HepG2 (cell line): ENCODE results near the gene DCHS2. TPM values are rescaled to one million over a fixed set of nuclear protein-coding genes. Genes with fewer than 3 reads are reported as not detected.

Experiments
- ATAC-seq: fragments of 200-7000 bp; cut with Tn5 transposase; 3 replicates; pipeline ENCODE4 v1.9.1; 2020; ENCODE audit warnings: mild to moderate bottlenecking, moderate library complexity
- BruUV-seq: library from RNA; stranded (reverse); fragments of 400-500 nt; replicated peaks from 2 replicates; lab custom pipeline; 2021; lab: Mats Ljungman, UMichigan
- CTCF ChIA-PET: fragments of 300-600 bp; formaldehyde crosslinking; extraction: SDS; loops from one replicate; lab custom pipeline; 2021; ENCODE audit warnings: low total read pairs, inconsistent platforms, low intra/inter-chr PET ratio; lab: Yijun Ruan, JAX
- POLR2A ChIA-PET: fragments of 350-600 bp; sonication (Branson Sonifier 250); formaldehyde crosslinking; loops from one replicate; lab custom pipeline; 2020; ENCODE audit warnings: antibody characterized with exemption, inconsistent platforms; lab: Yijun Ruan, JAX
- DNase-seq: peaks from one replicate; pipeline ENCODE4 v3.0.0-alpha.2; 2015; ENCODE audit warnings: low spot score
- FAIRE-seq: peaks from 3 replicates; lab custom pipeline; 2011; peaks lifted over from hg19 to GRCh38; lab: Jason Lieb, UNC
- H2AFZ ChIP-seq: one replicate; pipeline ENCODE4 v1.6.1; 2011; ENCODE audit warnings: low read length, inconsistent platforms
- H3K27ac ChIP-seq: fragments of 300-600 bp; 3 replicates; pipeline ENCODE4 v1.8.0; 2011; ENCODE audit warnings: mixed run types, mild to moderate bottlenecking, mixed read lengths, low read length, inconsistent platforms; ENCODE audit not compliant: insufficient read depth; ENCODE audit errors: extremely low read length
- H3K27me3 ChIP-seq, 2 experiments: fragments of 200-600 bp in 1 of 2; 2 replicates in 1 of 2; 3 replicates in 1 of 2; pipeline versions ENCODE4 v1.6.0 to v1.8.0; 2011; ENCODE audit warnings: low read length in 2 of 2, mild to moderate bottlenecking in 2 of 2, moderate library complexity in 2 of 2, inconsistent platforms in 1 of 2; ENCODE audit not compliant: insufficient read depth in 2 of 2, control insufficient read depth in 1 of 2
- H3K36me3 ChIP-seq, 2 experiments: fragments of 200-600 bp in 1 of 2; replicated peaks in 1 of 2; 2 replicates in 1 of 2; 3 replicates in 1 of 2; pipeline versions ENCODE4 v1.5.1 to v1.8.0; 2011; ENCODE audit warnings: low read length in 2 of 2, inconsistent platforms in 1 of 2; ENCODE audit not compliant: insufficient read depth in 2 of 2, control insufficient read depth in 1 of 2
- H3K4me1 ChIP-seq: 2 replicates; pipeline ENCODE4 v1.5.1; 2012; ENCODE audit warnings: low read length, inconsistent platforms; ENCODE audit not compliant: insufficient read depth
- H3K4me2 ChIP-seq: 2 replicates; pipeline ENCODE4 v1.6.0; 2011; ENCODE audit warnings: low read depth, low read length, inconsistent platforms
- H3K4me3 ChIP-seq, 3 experiments: fragments of 200-600 bp in 1 of 3; sonication (generic), shearing (Covaris generic) in 1 of 3; replicated peaks in 1 of 3; 2 replicates each; pipeline ENCODE4 v1.5.1; 2011 to 2016; ENCODE audit warnings: low read length in 3 of 3, inconsistent platforms in 2 of 3, low read depth in 2 of 3, mild to moderate bottlenecking in 2 of 3, control low read depth in 1 of 3, mixed read lengths in 1 of 3; ENCODE audit not compliant: insufficient read depth in 1 of 3
- H3K79me2 ChIP-seq: one replicate; pipeline ENCODE4 v1.6.1; 2011; ENCODE audit warnings: low read length, inconsistent platforms; ENCODE audit not compliant: insufficient read depth
- H3K9ac ChIP-seq: 2 replicates; pipeline ENCODE4 v1.6.0; 2011; ENCODE audit warnings: mild to moderate bottlenecking, low read depth, low read length, inconsistent platforms; ENCODE audit not compliant: insufficient read depth
- H3K9me3 ChIP-seq: 2 replicates; pipeline ENCODE4 v1.5.1; 2012; ENCODE audit warnings: mild to moderate bottlenecking, low read length
- H4K20me1 ChIP-seq: 2 replicates; pipeline ENCODE4 v1.6.0; 2011; ENCODE audit warnings: inconsistent platforms, mild to moderate bottlenecking, low read length, moderate library complexity; ENCODE audit not compliant: insufficient read depth
- ZNF530 ChIP-seq: sonication (generic); formaldehyde crosslinking; IDR thresholded peaks from 2 replicates; pipeline ENCODE4 v1.5.0; 2020; ENCODE audit warnings: low read depth, mild to moderate bottlenecking, missing genetic modification reagents
- WGBS: methylation state at CpG from one replicate; pipeline ENCODE4 v1.1.6; 2017; ENCODE audit warnings: low lambda C conversion rate; 5-methylcytosine and 5-hydroxymethylcytosine counted together
- in situ Hi-C: cut with HindIII; loops from 2 replicates; pipeline ENCODE4 v1.10.0; 2017; ENCODE audit warnings: low pct_unique_long_range_greater_than_20kb; ENCODE audit not compliant: extremely low pct_ligation_motif_present
- intact Hi-C: fragments of 100-400 bp; cut with micrococcal nuclease; formaldehyde crosslinking; loops from one replicate; pipeline ENCODE4 v1.10.0; 2022; ENCODE audit not compliant: unreplicated experiment
- polyA plus RNA-seq, 8 experiments: library from polyadenylated mRNA; depleted of rRNA in 3 of 8; stranded (reverse) in 7 of 8; unstranded in 1 of 8; fragments of >200 nt; fragmentation: Illumina TruSeq in 4 of 8; extraction: Trizol in 4 of 8; gene quantifications; 2 replicates each; pipeline versions ENCODE4 v1.2.1 to v1.2.3, GENCODE V29; 2011 to 2016; ENCODE audit warnings: low read depth in 4 of 8, missing spikeins in 1 of 8, mixed read lengths in 1 of 8; ENCODE audit not compliant: insufficient read depth in 1 of 8
- total RNA-seq, 5 experiments: library from RNA; depleted of rRNA; stranded (reverse); fragments of >200 nt; fragmentation: Illumina TruSeq; extraction: Trizol; gene quantifications; 2 replicates each; pipeline ENCODE4 v1.2.3, GENCODE V29; 2016; ENCODE audit warnings: low read depth in 1 of 5
- TF ChIP-seq, protein P1 (sequence below): sonication (generic); formaldehyde crosslinking; IDR thresholded peaks from 2 replicates; pipeline ENCODE4 v1.9.0; 2021; ENCODE audit warnings: missing genetic modification reagents, borderline replicate concordance
- TF ChIP-seq, protein P2 (sequence below): sonication (generic); formaldehyde crosslinking; IDR thresholded peaks from 2 replicates; pipeline ENCODE4 v1.5.1; 2020; ENCODE audit warnings: mild to moderate bottlenecking, missing genetic modification reagents, borderline replicate concordance

The DCHS2 gene
- total and polyA plus RNA-seq, 2 of the 13 experiments (the other 11 are each of a cell fraction or from before 2014, with no cell fraction given): 0.03 TPM; not detected in 1

DNA sequence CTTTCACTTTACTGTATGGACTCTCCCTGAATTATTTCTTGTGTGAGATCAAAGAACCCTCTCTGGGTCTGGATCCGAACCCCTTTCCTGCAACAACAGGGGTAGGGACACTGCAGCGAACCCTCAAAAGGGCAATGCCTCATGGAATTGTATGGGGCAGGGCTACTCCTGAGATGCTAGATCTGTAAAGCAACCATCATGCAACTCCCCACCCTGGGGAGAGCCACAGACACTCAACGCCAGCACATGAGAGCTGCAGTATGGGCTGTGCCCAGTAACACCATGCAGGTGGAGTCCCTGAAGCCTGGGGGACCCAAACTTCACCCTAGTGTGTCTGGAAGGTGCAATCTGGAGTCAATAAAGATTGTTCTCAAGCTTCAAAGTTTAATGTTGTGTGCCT, 304.7 kb downstream of the DCHS2 start:
- Histone ChIP-seq H4K20me1 (no peaks in the 10 kb centered on the region), H3K9me3 (no peaks in the 10 kb centered on the region), H3K4me1 (no peaks in the 10 kb centered on the region), H3K79me2 (no peaks in the 10 kb centered on the region), H3K9ac (no peak overlapping the region), H3K36me3 (no peaks in the 10 kb centered on the region), H2AFZ (no peak overlapping the region), H3K4me3 (no peak overlapping the region), H3K27ac (no peak overlapping the region), H3K27me3 (no peaks in the 10 kb centered on the region; a peak in 1 of 5 replicates), H3K4me2 (no peak overlapping the region)
- FAIRE-seq (no peak), DNase-seq (no peak), ATAC-seq (no peak)
- ChIA-PET CTCF (no interaction called here), POLR2A (no interaction called here)
- TF ChIP-seq ZNF530 (CRISPR knock-in tag): no peak
- WGBS: 3% methylated on average over 3 of the region's 3 CpGs
- in situ Hi-C loops (no loop called here), intact Hi-C loops (no loop called here)
- BruUV-seq: no TSS peak

DNA sequence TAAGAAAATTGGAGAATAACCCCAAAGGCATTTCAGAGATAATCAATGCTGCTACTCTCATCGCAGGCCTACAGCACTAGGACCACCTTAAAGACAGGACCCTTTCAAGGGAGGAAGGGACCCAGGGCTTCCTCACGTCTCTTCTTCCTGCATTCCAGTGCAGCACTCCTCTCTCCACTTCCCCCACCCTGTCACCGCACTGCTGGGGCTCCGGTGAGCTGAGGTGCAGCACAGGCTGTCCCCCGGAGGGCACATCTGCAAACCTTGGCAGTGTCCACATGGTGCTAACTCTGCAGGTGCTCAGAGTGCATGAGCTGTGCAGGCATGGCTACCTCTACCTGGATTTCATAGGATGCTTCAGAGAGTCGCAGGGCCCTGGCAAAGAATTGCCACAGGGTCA, 305.6 kb downstream of the DCHS2 start:
- FAIRE-seq (no peak), ATAC-seq (no peak), DNase-seq (no peak)
- Histone ChIP-seq H3K27ac (no peak overlapping the region), H3K4me3 (no peak overlapping the region), H3K36me3 (no peaks in the 10 kb centered on the region), H2AFZ (no peak overlapping the region), H4K20me1 (no peaks in the 10 kb centered on the region), H3K4me2 (no peak overlapping the region), H3K9ac (no peak overlapping the region), H3K4me1 (no peaks in the 10 kb centered on the region), H3K79me2 (no peaks in the 10 kb centered on the region), H3K27me3 (no peaks in the 10 kb centered on the region; a peak in 1 of 5 replicates), H3K9me3 (no peaks in the 10 kb centered on the region)
- intact Hi-C loops (no loop called here), in situ Hi-C loops (no loop called here)
- TF ChIP-seq, protein P1, sequence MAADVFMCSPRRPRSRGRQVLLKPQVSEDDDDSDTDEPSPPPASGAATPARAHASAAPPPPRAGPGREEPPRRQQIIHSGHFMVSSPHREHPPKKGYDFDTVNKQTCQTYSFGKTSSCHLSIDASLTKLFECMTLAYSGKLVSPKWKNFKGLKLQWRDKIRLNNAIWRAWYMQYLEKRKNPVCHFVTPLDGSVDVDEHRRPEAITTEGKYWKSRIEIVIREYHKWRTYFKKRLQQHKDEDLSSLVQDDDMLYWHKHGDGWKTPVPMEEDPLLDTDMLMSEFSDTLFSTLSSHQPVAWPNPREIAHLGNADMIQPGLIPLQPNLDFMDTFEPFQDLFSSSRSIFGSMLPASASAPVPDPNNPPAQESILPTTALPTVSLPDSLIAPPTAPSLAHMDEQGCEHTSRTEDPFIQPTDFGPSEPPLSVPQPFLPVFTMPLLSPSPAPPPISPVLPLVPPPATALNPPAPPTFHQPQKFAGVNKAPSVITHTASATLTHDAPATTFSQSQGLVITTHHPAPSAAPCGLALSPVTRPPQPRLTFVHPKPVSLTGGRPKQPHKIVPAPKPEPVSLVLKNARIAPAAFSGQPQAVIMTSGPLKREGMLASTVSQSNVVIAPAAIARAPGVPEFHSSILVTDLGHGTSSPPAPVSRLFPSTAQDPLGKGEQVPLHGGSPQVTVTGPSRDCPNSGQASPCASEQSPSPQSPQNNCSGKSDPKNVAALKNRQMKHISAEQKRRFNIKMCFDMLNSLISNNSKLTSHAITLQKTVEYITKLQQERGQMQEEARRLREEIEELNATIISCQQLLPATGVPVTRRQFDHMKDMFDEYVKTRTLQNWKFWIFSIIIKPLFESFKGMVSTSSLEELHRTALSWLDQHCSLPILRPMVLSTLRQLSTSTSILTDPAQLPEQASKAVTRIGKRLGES (CRISPR knock-in tag): no peak
- TF ChIP-seq, protein P2, sequence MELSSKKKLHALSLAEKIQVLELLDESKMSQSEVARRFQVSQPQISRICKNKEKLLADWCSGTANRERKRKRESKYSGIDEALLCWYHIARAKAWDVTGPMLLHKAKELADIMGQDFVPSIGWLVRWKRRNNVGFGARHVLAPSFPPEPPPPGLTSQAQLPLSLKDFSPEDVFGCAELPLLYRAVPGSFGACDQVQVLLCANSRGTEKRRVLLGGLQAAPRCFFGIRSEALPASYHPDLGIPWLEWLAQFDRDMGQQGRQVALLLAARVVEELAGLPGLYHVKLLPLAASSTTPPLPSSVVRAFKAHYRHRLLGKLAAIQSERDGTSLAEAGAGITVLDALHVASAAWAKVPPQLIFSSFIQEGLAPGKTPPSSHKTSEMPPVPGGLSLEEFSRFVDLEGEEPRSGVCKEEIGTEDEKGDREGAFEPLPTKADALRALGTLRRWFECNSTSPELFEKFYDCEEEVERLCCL (CRISPR knock-in tag): no peak
- WGBS: 2% methylated on average over 5 of the region's 6 CpGs
- POLR2A ChIA-PET: no interaction called here
- BruUV-seq: no TSS peak
- CTCF ChIA-PET: no interaction called here
